Fibroblast of lung (primary cell): Measurements from ENCODE around the gene CHRNA1. TPM values are rescaled to one million over a fixed set of nuclear protein-coding genes. Genes with fewer than 3 reads are reported as not detected.

Source experiments
- DNase-seq, 2 donors: peaks; one replicate each; pipeline versions ENCODE4 v3.0.0 to v3.0.0-alpha.2; 2010; ENCODE audit warnings: low read depth in 2 of 2
- H2AFZ ChIP-seq: 2 replicates; pipeline ENCODE4 v1.5.1; 2012; ENCODE audit warnings: low read length, control low read depth, inconsistent platforms
- H3K27ac ChIP-seq: 2 replicates; pipeline ENCODE4 v1.5.1; 2011; ENCODE audit warnings: low read length, control low read depth; ENCODE audit not compliant: insufficient read depth
- H3K27me3 ChIP-seq: 2 replicates; pipeline ENCODE4 v1.5.1; 2011; ENCODE audit warnings: mild to moderate bottlenecking, low read length; ENCODE audit not compliant: control insufficient read depth, insufficient read depth
- H3K36me3 ChIP-seq: 2 replicates; pipeline ENCODE4 v1.5.1; 2011; ENCODE audit warnings: low read length; ENCODE audit not compliant: control insufficient read depth, insufficient read depth
- H3K4me1 ChIP-seq: 2 replicates; pipeline ENCODE4 v1.5.1; 2011; ENCODE audit warnings: low read length; ENCODE audit not compliant: control insufficient read depth, insufficient read depth; ENCODE audit errors: extremely low read depth
- H3K4me2 ChIP-seq: 2 replicates; pipeline ENCODE4 v1.5.1; 2011; ENCODE audit warnings: low read length, control low read depth; ENCODE audit not compliant: insufficient read depth; ENCODE audit errors: extremely low read depth
- H3K4me3 ChIP-seq, 4 experiments: fragments of 200-600 bp in 1 of 4; sonication (generic) in 1 of 4; replicated peaks in 1 of 4; 2 replicates each; pipeline ENCODE4 v1.5.1; 2011 to 2016; ENCODE audit warnings: low read length in 4 of 4, low read depth in 3 of 4, mild to moderate bottlenecking in 3 of 4, control low read depth in 2 of 4, inconsistent platforms in 1 of 4, mixed read lengths in 1 of 4; ENCODE audit not compliant: insufficient read depth in 1 of 4; ENCODE audit errors: control extremely low read depth in 1 of 4
- H3K79me2 ChIP-seq: 2 replicates; pipeline ENCODE4 v1.5.1; 2012; ENCODE audit warnings: mild to moderate bottlenecking, low read length, inconsistent platforms; ENCODE audit not compliant: control insufficient read depth, insufficient read depth
- H3K9ac ChIP-seq: 2 replicates; pipeline ENCODE4 v1.5.1; 2011; ENCODE audit warnings: mild to moderate bottlenecking, low read length, control low read depth; ENCODE audit not compliant: insufficient read depth
- H3K9me3 ChIP-seq: 2 replicates; pipeline ENCODE4 v1.5.1; 2012; ENCODE audit warnings: low read depth, low read length; ENCODE audit not compliant: control insufficient read depth, insufficient read depth
- H4K20me1 ChIP-seq: 2 replicates; pipeline ENCODE4 v1.5.1; 2011; ENCODE audit warnings: low read length; ENCODE audit not compliant: control insufficient read depth, insufficient read depth; ENCODE audit errors: extremely low read depth
- EZH2 ChIP-seq: IDR thresholded peaks from 2 replicates; pipeline ENCODE4 v1.5.1; 2012; ENCODE audit warnings: low read length, control low read depth, mild to moderate bottlenecking; ENCODE audit errors: missing control alignments
- polyA plus RNA-seq, 2 donors: library from polyadenylated mRNA; depleted of rRNA in 1 of 2; stranded (reverse) in 1 of 2; unstranded in 1 of 2; fragments of >200 nt; gene quantifications; 2 replicates each; pipeline ENCODE4 v1.2.1, GENCODE V29; 2011 to 2012; ENCODE audit warnings: missing spikeins in 1 of 2
- total RNA-seq: library from RNA; depleted of rRNA; stranded (reverse); fragments of >200 nt; gene quantifications from 2 replicates; pipeline ENCODE4 v1.2.1, GENCODE V29; 2014
- TF ChIP-seq, protein P1 (sequence below), 2 donors: IDR thresholded peaks in 1 of 2; conservative IDR thresholded peaks in 1 of 2; 1 replicate in 1 of 2; 2 replicates in 1 of 2; pipeline ENCODE4 v1.5.1; 2011 to 2012; ENCODE audit warnings: low read length in 2 of 2, control low read depth in 1 of 2, inconsistent platforms in 1 of 2, low read depth in 1 of 2, mild to moderate bottlenecking in 1 of 2

The CHRNA1 gene
- total and polyA plus RNA-seq, 2 donors (not counting 1 experiment from before 2014, with no cell fraction given), result 0.33 to 1.1 TPM

- Histone ChIP-seq H4K20me1 (no peaks in the 10 kb centered on the region), H3K27me3 (no peaks in the 10 kb centered on the region), H3K9me3 (no peaks in the 10 kb centered on the region), H3K27ac (no peak overlapping the region), H3K4me2 (no peak overlapping the region), H3K4me1 (peaks cover 42% of the 10 kb centered on the region), H2AFZ (peak overlapping the region; percentile 63), H3K36me3 (no peaks in the 10 kb centered on the region), H3K9ac (no peak overlapping the region), H3K79me2 (no peaks in the 10 kb centered on the region), H3K4me3 (no peak overlapping the region)
- DNase-seq, result no peak
- TF ChIP-seq, protein P1, sequence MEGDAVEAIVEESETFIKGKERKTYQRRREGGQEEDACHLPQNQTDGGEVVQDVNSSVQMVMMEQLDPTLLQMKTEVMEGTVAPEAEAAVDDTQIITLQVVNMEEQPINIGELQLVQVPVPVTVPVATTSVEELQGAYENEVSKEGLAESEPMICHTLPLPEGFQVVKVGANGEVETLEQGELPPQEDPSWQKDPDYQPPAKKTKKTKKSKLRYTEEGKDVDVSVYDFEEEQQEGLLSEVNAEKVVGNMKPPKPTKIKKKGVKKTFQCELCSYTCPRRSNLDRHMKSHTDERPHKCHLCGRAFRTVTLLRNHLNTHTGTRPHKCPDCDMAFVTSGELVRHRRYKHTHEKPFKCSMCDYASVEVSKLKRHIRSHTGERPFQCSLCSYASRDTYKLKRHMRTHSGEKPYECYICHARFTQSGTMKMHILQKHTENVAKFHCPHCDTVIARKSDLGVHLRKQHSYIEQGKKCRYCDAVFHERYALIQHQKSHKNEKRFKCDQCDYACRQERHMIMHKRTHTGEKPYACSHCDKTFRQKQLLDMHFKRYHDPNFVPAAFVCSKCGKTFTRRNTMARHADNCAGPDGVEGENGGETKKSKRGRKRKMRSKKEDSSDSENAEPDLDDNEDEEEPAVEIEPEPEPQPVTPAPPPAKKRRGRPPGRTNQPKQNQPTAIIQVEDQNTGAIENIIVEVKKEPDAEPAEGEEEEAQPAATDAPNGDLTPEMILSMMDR (conservative IDR thresholded peaks at IDR 0.05 in 1 of 2, IDR thresholded peaks at IDR 0.05 in 1 of 2; ENCODE audit: low read depth in 1 of 2, low read length in 2 of 2), result no peak
- TF ChIP-seq EZH2, result no peak
Measured at GRCh38 chr2:174768557-174768956, 4.3 kb upstream of the CHRNA1 start.

GRCh38 chr2:174766271-174766670, 2.0 kb upstream of the CHRNA1 start:
- Histone ChIP-seq H3K4me3 (no peak overlapping the region), H3K9me3 (no peaks in the 10 kb centered on the region), H3K27ac (peak overlapping the region; percentile 65), H4K20me1 (no peaks in the 10 kb centered on the region), H3K36me3 (no peaks in the 10 kb centered on the region), H3K4me1 (peaks cover 40% of the 10 kb centered on the region), H3K9ac (no peak overlapping the region), H3K79me2 (no peaks in the 10 kb centered on the region), H3K4me2 (peak overlapping the region; percentile 54), H2AFZ (peak overlapping the region; percentile 43), H3K27me3 (no peaks in the 10 kb centered on the region)
- no peak for DNase-seq
- no peak for TF ChIP-seq EZH2
- TF ChIP-seq, protein P1 (conservative IDR thresholded peaks at IDR 0.05 in 1 of 2, IDR thresholded peaks at IDR 0.05 in 1 of 2; ENCODE audit: low read depth in 1 of 2, low read length in 2 of 2), result no peak

DNA sequence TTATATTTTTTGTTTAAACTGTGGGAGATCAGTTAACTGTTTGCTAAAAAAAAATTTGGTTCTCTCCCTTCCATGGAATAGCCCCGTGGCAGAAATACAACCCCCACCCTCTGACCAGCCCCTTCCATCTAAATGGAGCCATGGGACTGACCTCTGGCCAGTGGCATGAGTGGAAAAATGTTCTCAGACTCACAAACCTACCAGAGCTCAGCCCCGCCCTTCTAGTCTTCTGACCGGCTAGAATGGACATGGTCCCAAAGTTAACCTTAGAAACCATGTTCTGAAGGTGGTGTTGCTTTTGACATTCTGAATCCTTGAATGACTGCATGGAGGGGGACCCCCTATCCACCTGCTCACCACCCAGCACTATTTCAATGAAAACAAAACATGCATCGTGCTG, 1.3 kb upstream of the CHRNA1 start:
- H3K4me1 ChIP-seq, result peaks cover 38% of the 10 kb centered on the region
- no peaks in the 10 kb centered on the region for H3K27me3 ChIP-seq
- H3K79me2 ChIP-seq, result no peaks in the 10 kb centered on the region
- H2AFZ ChIP-seq, result no peak overlapping the region
- H3K9ac ChIP-seq, result no peak overlapping the region
- DNase-seq, result no peak
- H3K9me3 ChIP-seq, result no peaks in the 10 kb centered on the region
- H3K4me2 ChIP-seq, result no peak overlapping the region
- no peak for TF ChIP-seq EZH2
- TF ChIP-seq, protein P1 (conservative IDR thresholded peaks at IDR 0.05 in 1 of 2, IDR thresholded peaks at IDR 0.05 in 1 of 2; ENCODE audit: low read depth in 1 of 2, low read length in 2 of 2), result no peak
- H3K4me3 ChIP-seq, result no peak overlapping the region
- peak overlapping the region; percentile 65 for H3K27ac ChIP-seq
- no peaks in the 10 kb centered on the region for H4K20me1 ChIP-seq
- H3K36me3 ChIP-seq, result no peaks in the 10 kb centered on the region
